ENCODE measurements around the gene GRIN2B. TPM values are rescaled to one million over a fixed set of nuclear protein-coding genes. Genes with fewer than 3 reads are reported as not detected.

GRIN2B gene
- total RNA-seq: under 1 TPM; 0.05 TPM
- long read RNA-seq, donor 1: 0 reads
- long read RNA-seq, donor 2: 0 reads

GRCh38 chr12:13981296-13981962, at the start of gene GRIN2B:
Gene GRIN2B, minus strand, starts transcription at chr12:13981602. Its CDS starts 115,394 bp downstream, at chr12:13866208.
- intact Hi-C loops (cut with DNase I): no loop called here
- no peak for DNase-seq (ENCODE audit: low spot score)

- intact Hi-C loops (cut with DNase I): no loop called here
- no peak for DNase-seq (ENCODE audit: low spot score)
These were observed 45.1 kb upstream of the GRIN2B start for GRCh38 chr12:14026537-14026936.

- DNase-seq (ENCODE audit: low spot score): no peak
- intact Hi-C loops (cut with DNase I): no loop called here
These were observed 43.2 kb upstream of the GRIN2B start for GRCh38 chr12:14024591-14024990.

- intact Hi-C loops (cut with DNase I): no loop called here
These were observed 36.7 kb upstream of the GRIN2B start for GRCh38 chr12:14018080-14018479.

GRCh38 chr12:14010989-14011388, 29.6 kb upstream of the GRIN2B start:
- intact Hi-C loops (cut with DNase I): no loop called here

More at GRCh38 chr12:14018080-14018479, 36.7 kb upstream of the GRIN2B start:
- DNase-seq (ENCODE audit: low spot score): no peak

GRCh38 chr12:14007639-14008038, 26.2 kb upstream of the GRIN2B start:
- intact Hi-C loops (cut with DNase I): no loop called here
- DNase-seq (ENCODE audit: low spot score): no peak

More at GRCh38 chr12:14010989-14011388, 29.6 kb upstream of the GRIN2B start:
- DNase-seq (ENCODE audit: low spot score): no peak

- intact Hi-C loops (cut with DNase I): no loop called here
- DNase-seq (ENCODE audit: low spot score): no peak
These were observed 11.2 kb upstream of the GRIN2B start for GRCh38 chr12:13992585-13992984.

- DNase-seq (ENCODE audit: low spot score): no peak
These were observed 10.7 kb upstream of the GRIN2B start for GRCh38 chr12:13992106-13992505.

GRCh38 chr12:13986031-13986430, 4.6 kb upstream of the GRIN2B start:
- intact Hi-C loops (cut with DNase I): no loop called here

More at GRCh38 chr12:13992106-13992505, 10.7 kb upstream of the GRIN2B start:
- intact Hi-C loops (cut with DNase I): no loop called here

GRCh38 chr12:13981990-13982389, 588 bp upstream of the GRIN2B start:
- DNase-seq (ENCODE audit: low spot score): no peak
- intact Hi-C loops (cut with DNase I): no loop called here

More at GRCh38 chr12:13986031-13986430, 4.6 kb upstream of the GRIN2B start:
- DNase-seq (ENCODE audit: low spot score): no peak

- no peak for DNase-seq (ENCODE audit: low spot score)
- intact Hi-C loops (cut with DNase I): no loop called here
These were observed 685 bp downstream of the GRIN2B start for GRCh38 chr12:13980538-13981295.

GRCh38 chr12:13979772-13980378, 1.5 kb downstream of the GRIN2B start:
- intact Hi-C loops (cut with DNase I): no loop called here

GRCh38 chr12:13978876-13979275, 2.5 kb downstream of the GRIN2B start:
- no peak for DNase-seq (ENCODE audit: low spot score)
- intact Hi-C loops (cut with DNase I): no loop called here

More at GRCh38 chr12:13979772-13980378, 1.5 kb downstream of the GRIN2B start:
- DNase-seq (ENCODE audit: low spot score): no peak

- DNase-seq (ENCODE audit: low spot score): no peak
- intact Hi-C loops (cut with DNase I): no loop called here
These were observed 4.5 kb downstream of the GRIN2B start for GRCh38 chr12:13976880-13977279.

GRCh38 chr12:13976028-13976584, 5.3 kb downstream of the GRIN2B start:
- DNase-seq (ENCODE audit: low spot score): no peak
- intact Hi-C loops (cut with DNase I): no loop called here

GRCh38 chr12:13973996-13974395, 7.4 kb downstream of the GRIN2B start:
- intact Hi-C loops (cut with DNase I): no loop called here
- no peak for DNase-seq (ENCODE audit: low spot score)

GRCh38 chr12:13970803-13971202, 10.6 kb downstream of the GRIN2B start:
- no peak for DNase-seq (ENCODE audit: low spot score)
- intact Hi-C loops (cut with DNase I): no loop called here

- intact Hi-C loops (cut with DNase I): loop anchor here in 1 of 2 donors (5.0 kb wide), 1 partner anchor 826 kb away; no protein-coding TSS in a partner anchor
These were observed 13.1 kb downstream of the GRIN2B start for GRCh38 chr12:13968281-13968680.

GRCh38 chr12:13964666-13965065, 16.7 kb downstream of the GRIN2B start:
- no peak for DNase-seq (ENCODE audit: low spot score)
- intact Hi-C loops (cut with DNase I): loop anchor here in 1 of 2 donors (5.0 kb wide), 1 partner anchor 822 kb away; no protein-coding TSS in a partner anchor

More at GRCh38 chr12:13968281-13968680, 13.1 kb downstream of the GRIN2B start:
- DNase-seq (ENCODE audit: low spot score): no peak

- intact Hi-C loops (cut with DNase I): no loop called here
- DNase-seq (ENCODE audit: low spot score): no peak
These were observed 18.7 kb downstream of the GRIN2B start for GRCh38 chr12:13962699-13963098.
